ENCODE data around the gene FIGNL1.

FIGNL1 gene

DNA sequence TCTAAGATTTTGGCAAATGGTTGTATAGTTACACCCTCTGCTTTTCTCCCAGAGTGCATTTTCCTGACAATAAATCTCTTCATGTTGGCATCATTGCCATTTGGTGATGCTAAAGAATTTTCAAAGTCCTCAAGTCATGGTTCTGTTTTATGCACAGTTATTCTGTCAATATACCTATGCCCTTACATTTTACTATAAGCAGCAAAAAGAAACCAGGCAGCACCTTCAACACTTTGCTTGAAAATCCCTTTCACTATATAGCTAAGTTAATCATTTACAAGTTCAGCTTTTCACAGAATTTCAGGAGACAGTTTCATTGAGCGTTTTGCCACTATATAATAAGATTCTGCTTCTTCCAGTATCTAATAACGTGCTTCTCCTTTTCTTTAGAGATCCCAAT is 22.6 kb downstream of the FIGNL1 start:
- no peak overlapping the region for H3K4me3 ChIP-seq (ENCODE audit: extremely low read depth, insufficient read depth, low read length, poor library complexity, severe bottlenecking)
- WGBS, 2 experiments (ENCODE audit: insufficient coverage in 2 of 2), result 87 to 100% methylated on average over 2 of the region's 2 CpGs
- H3K4me1 ChIP-seq (ENCODE audit: control insufficient read depth, insufficient read depth, low read length, poor library complexity, severe bottlenecking), result no peaks in the 10 kb centered on the region
- H3K9me3 ChIP-seq (ENCODE audit: control insufficient read depth, low read length), result no peaks in the 10 kb centered on the region
- H3K27ac ChIP-seq (ENCODE audit: low read depth, low read length, severe bottlenecking), result no peak overlapping the region
- H3K36me3 ChIP-seq (ENCODE audit: control insufficient read depth, insufficient read depth, low read length), result no peaks in the 10 kb centered on the region

GRCh38 chr7:50426280-50427045 is 23.7 kb downstream of the FIGNL1 start:
- H3K27ac ChIP-seq (ENCODE audit: low read depth, low read length, severe bottlenecking), result no peak overlapping the region
- WGBS, 2 experiments (ENCODE audit: insufficient coverage in 2 of 2), result 89% methylated on average over 3 to 4 of the region's 5 CpGs

GRCh38 chr7:50425318-50425717 is 24.8 kb downstream of the FIGNL1 start:
- no peak overlapping the region for H3K27ac ChIP-seq (ENCODE audit: low read depth, low read length, severe bottlenecking)
- no peaks in the 10 kb centered on the region for H3K9me3 ChIP-seq (ENCODE audit: control insufficient read depth, low read length)
- H3K36me3 ChIP-seq (ENCODE audit: control insufficient read depth, insufficient read depth, low read length), result no peaks in the 10 kb centered on the region
- H3K4me3 ChIP-seq (ENCODE audit: extremely low read depth, insufficient read depth, low read length, poor library complexity, severe bottlenecking), result no peak overlapping the region
- WGBS, 2 experiments (ENCODE audit: insufficient coverage in 2 of 2), result 94 to 96% methylated on average over 3 to 4 of the region's 6 CpGs
- H3K4me1 ChIP-seq (ENCODE audit: control insufficient read depth, insufficient read depth, low read length, poor library complexity, severe bottlenecking), result no peaks in the 10 kb centered on the region

More at GRCh38 chr7:50426280-50427045, 23.7 kb downstream of the FIGNL1 start:
- H3K9me3 ChIP-seq (ENCODE audit: control insufficient read depth, low read length), result no peaks in the 10 kb centered on the region
- no peaks in the 10 kb centered on the region for H3K36me3 ChIP-seq (ENCODE audit: control insufficient read depth, insufficient read depth, low read length)
- no peaks in the 10 kb centered on the region for H3K4me1 ChIP-seq (ENCODE audit: control insufficient read depth, insufficient read depth, low read length, poor library complexity, severe bottlenecking)
- H3K4me3 ChIP-seq (ENCODE audit: extremely low read depth, insufficient read depth, low read length, poor library complexity, severe bottlenecking), result no peak overlapping the region

- Histone ChIP-seq H3K36me3 (ENCODE audit: control insufficient read depth, insufficient read depth, low read length) (no peaks in the 10 kb centered on the region), H3K27ac (ENCODE audit: low read depth, low read length, severe bottlenecking) (no peak overlapping the region), H3K9me3 (ENCODE audit: control insufficient read depth, low read length) (no peaks in the 10 kb centered on the region), H3K4me3 (ENCODE audit: extremely low read depth, insufficient read depth, low read length, poor library complexity, severe bottlenecking) (no peak overlapping the region), H3K4me1 (ENCODE audit: control insufficient read depth, insufficient read depth, low read length, poor library complexity, severe bottlenecking) (peaks cover 3% of the 10 kb centered on the region)
- WGBS, 2 experiments (ENCODE audit: insufficient coverage in 2 of 2), result 86 to 100% methylated on average over 2 to 3 of the region's 4 CpGs
Measured at GRCh38 chr7:50423860-50424259, 26.3 kb downstream of the FIGNL1 start.

DNA sequence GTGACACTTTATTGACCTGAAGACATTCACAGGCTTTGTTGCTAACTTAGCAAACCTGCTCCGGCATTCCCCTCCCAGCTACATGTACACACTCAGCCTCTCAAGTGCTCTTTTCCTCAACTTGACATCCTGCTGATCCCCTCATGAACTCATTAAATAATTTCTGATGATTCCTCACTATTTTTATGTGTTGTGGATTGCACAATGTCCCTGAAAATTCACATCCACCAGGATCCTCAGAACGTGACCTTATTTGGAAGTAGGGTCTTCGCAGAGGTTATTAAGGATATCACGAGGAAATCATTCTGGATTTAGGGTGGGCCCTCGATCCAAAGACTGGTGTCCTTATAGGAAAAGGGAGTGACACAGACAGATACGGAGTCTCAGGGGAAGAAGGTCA is 27.3 kb downstream of the FIGNL1 start:
- WGBS, 2 experiments (ENCODE audit: insufficient coverage in 2 of 2), result 98 to 100% methylated on average over 4 to 6 of the region's 6 CpGs
- Histone ChIP-seq H3K4me3 (ENCODE audit: extremely low read depth, insufficient read depth, low read length, poor library complexity, severe bottlenecking) (no peak overlapping the region), H3K27ac (ENCODE audit: low read depth, low read length, severe bottlenecking) (no peak overlapping the region), H3K36me3 (ENCODE audit: control insufficient read depth, insufficient read depth, low read length) (no peaks in the 10 kb centered on the region), H3K9me3 (ENCODE audit: control insufficient read depth, low read length) (no peaks in the 10 kb centered on the region), H3K4me1 (ENCODE audit: control insufficient read depth, insufficient read depth, low read length, poor library complexity, severe bottlenecking) (peaks cover 8% of the 10 kb centered on the region)

DNA sequence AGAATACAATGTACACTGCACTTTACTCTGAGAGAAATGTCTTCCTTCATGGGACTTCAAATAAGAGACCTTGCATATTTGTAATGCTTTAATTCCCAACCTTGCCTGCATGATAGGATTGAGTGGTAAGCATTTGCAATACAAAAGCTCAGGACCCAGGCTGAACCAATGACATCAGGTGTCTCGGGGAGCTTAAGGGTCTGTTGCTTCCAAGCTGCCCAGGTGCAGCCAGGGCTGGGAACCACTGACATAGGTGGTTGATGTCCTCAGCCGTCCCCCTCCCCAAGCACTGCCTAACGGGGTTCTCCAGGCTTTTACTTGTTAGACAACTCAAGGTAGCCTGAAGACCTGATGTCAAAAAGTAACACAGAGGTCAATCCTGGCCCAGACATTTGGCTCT is 29.1 kb downstream of the FIGNL1 start:
- peaks cover 8% of the 10 kb centered on the region for H3K4me1 ChIP-seq (ENCODE audit: control insufficient read depth, insufficient read depth, low read length, poor library complexity, severe bottlenecking)
- WGBS, 2 experiments (ENCODE audit: insufficient coverage in 2 of 2), result 72 to 87% methylated on average over 2 to 3 of the region's 3 CpGs
- H3K27ac ChIP-seq (ENCODE audit: low read depth, low read length, severe bottlenecking), result no peak overlapping the region
- no peak overlapping the region for H3K4me3 ChIP-seq (ENCODE audit: extremely low read depth, insufficient read depth, low read length, poor library complexity, severe bottlenecking)
- no peaks in the 10 kb centered on the region for H3K36me3 ChIP-seq (ENCODE audit: control insufficient read depth, insufficient read depth, low read length)
- no peaks in the 10 kb centered on the region for H3K9me3 ChIP-seq (ENCODE audit: control insufficient read depth, low read length)

DNA sequence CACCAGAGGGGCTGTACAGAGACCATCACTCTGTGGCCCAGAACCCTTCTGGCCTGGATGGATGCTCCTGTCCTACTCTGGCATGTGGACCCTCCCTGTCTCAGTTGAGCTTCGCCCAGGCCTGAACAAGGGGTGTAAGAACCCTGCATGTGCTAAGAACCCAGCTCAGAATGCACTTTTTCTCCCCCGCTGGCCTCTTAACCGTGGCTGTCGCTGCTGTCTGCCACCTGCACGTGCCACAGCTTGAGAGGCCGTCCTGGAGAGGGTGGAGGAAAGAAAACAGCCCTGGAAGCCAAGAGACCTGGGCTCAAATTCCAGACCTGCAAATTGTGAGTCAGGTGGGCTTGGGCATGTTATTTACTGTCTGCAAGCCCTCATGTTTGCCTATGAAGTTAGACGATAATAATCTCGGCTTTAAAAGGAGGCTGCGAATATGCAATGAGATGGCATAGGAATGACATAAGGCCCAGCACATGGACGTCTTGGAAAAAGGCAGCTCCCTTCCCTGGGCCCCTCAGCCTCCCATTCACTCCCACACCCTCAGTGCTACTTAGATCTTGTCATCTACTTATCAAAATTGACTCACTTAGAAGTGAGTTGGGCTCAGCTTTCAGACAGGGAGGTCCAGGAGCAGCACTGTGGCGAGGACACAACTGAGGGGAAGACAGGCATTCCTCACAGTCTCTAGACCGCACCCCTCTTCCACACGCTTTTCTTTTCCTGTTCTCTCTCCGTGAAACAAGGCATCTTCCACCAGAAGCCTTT is 31.4 kb downstream of the FIGNL1 start:
- Histone ChIP-seq H3K27ac (ENCODE audit: low read depth, low read length, severe bottlenecking) (no peak overlapping the region), H3K36me3 (ENCODE audit: control insufficient read depth, insufficient read depth, low read length) (no peaks in the 10 kb centered on the region), H3K9me3 (ENCODE audit: control insufficient read depth, low read length) (no peaks in the 10 kb centered on the region), H3K4me3 (ENCODE audit: extremely low read depth, insufficient read depth, low read length, poor library complexity, severe bottlenecking) (no peak overlapping the region), H3K4me1 (ENCODE audit: control insufficient read depth, insufficient read depth, low read length, poor library complexity, severe bottlenecking) (peaks cover 8% of the 10 kb centered on the region)
- WGBS, 2 experiments (ENCODE audit: insufficient coverage in 2 of 2), result 73 to 83% methylated on average over 6 to 7 of the region's 14 CpGs

DNA sequence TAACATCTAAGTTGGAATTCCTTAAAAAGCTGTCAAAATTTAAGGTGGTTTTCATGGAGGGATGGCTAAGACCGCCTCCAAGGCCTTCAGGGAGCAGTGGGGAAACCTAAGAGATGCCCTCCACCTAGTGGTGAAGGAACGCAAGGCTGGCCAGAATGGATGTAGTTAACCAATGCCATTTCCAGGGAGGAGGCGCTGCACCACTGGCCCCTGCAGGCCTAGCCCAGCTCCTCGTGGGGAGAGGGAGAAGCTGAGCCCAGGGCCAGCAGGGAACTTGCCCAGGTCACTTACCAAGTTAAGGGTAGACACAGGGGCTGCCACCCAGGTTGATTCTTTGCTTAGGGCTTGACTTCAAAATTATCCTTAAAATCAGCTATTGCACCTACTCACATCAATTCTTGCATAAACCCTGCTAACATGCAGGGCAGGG is 32.0 kb downstream of the FIGNL1 start:
- no peak overlapping the region for H3K4me3 ChIP-seq (ENCODE audit: extremely low read depth, insufficient read depth, low read length, poor library complexity, severe bottlenecking)
- no peaks in the 10 kb centered on the region for H3K9me3 ChIP-seq (ENCODE audit: control insufficient read depth, low read length)
- H3K4me1 ChIP-seq (ENCODE audit: control insufficient read depth, insufficient read depth, low read length, poor library complexity, severe bottlenecking), result peaks cover 8% of the 10 kb centered on the region
- no peaks in the 10 kb centered on the region for H3K36me3 ChIP-seq (ENCODE audit: control insufficient read depth, insufficient read depth, low read length)
- WGBS, 2 experiments (ENCODE audit: insufficient coverage in 2 of 2), result 7 to 10% methylated on average over 4 of the region's 4 CpGs
- H3K27ac ChIP-seq (ENCODE audit: low read depth, low read length, severe bottlenecking), result no peak overlapping the region

DNA sequence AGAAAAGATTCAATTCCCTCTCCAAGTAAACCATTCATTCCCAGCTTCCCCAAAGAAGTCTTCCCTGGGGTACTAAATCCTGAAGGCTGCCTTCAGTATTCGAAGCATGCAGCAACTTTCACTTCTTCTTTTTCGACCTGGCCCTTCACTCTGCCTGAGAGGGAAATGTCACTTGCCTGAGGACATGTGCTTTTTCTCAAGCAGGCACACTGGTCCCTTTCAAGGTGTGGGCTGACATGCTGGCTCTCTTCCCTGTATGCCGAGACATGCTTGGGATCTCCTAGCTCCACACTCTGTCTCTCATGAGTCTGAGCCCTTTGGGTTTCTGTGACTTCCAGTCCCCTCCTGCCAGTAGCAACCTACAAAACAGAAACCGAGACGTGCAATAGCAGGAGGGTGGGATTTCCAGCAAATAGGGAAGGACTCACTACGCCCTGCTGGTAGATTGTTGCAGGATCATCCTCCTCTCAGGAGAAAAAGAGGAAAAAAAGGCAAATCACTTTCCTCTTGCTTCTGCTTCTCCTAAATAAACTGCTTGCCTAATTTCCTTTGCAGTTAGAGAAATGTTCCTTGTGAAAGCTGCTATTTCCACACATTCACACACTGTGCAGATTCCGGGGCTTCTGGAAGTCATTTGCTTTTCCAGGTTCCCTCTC is 33.5 kb downstream of the FIGNL1 start:
- Histone ChIP-seq H3K4me1 (ENCODE audit: control insufficient read depth, insufficient read depth, low read length, poor library complexity, severe bottlenecking) (peaks cover 8% of the 10 kb centered on the region), H3K27ac (ENCODE audit: low read depth, low read length, severe bottlenecking) (no peak overlapping the region), H3K9me3 (ENCODE audit: control insufficient read depth, low read length) (no peaks in the 10 kb centered on the region), H3K4me3 (ENCODE audit: extremely low read depth, insufficient read depth, low read length, poor library complexity, severe bottlenecking) (no peak overlapping the region), H3K36me3 (ENCODE audit: control insufficient read depth, insufficient read depth, low read length) (no peaks in the 10 kb centered on the region)
- WGBS, 2 experiments (ENCODE audit: insufficient coverage in 2 of 2), result 78 to 90% methylated on average over 4 to 6 of the region's 7 CpGs

- no peak overlapping the region for H3K4me3 ChIP-seq (ENCODE audit: extremely low read depth, insufficient read depth, low read length, poor library complexity, severe bottlenecking)
- H3K27ac ChIP-seq (ENCODE audit: low read depth, low read length, severe bottlenecking), result no peak overlapping the region
- H3K4me1 ChIP-seq (ENCODE audit: control insufficient read depth, insufficient read depth, low read length, poor library complexity, severe bottlenecking), result peaks cover 8% of the 10 kb centered on the region
- H3K36me3 ChIP-seq (ENCODE audit: control insufficient read depth, insufficient read depth, low read length), result no peaks in the 10 kb centered on the region
- WGBS, 2 experiments (ENCODE audit: insufficient coverage in 2 of 2), result 66 to 95% methylated on average over 2 to 3 of the region's 6 CpGs
- H3K9me3 ChIP-seq (ENCODE audit: control insufficient read depth, low read length), result no peaks in the 10 kb centered on the region
Measured at GRCh38 chr7:50415844-50416364, 34.2 kb downstream of the FIGNL1 start.
